B cell (primary cell): ENCODE measurements around the gene TBCA. TPM values are rescaled to one million over a fixed set of nuclear protein-coding genes. Genes with fewer than 3 reads are reported as not detected.

Source experiments
- ATAC-seq: fragments of 200-7000 bp; cut with Tn5 transposase; one replicate; pipeline ENCODE4 v1.10.0; 2021; ENCODE audit warnings: low read depth, mild to moderate bottlenecking, moderate number of reproducible peaks, moderate library complexity
- CTCF ChIA-PET: fragments of 350-600 bp; sonication (Branson Sonifier 250); formaldehyde crosslinking; loops from one replicate; lab custom pipeline; 2021; ENCODE audit warnings: antibody characterized with exemption, inconsistent platforms; lab: Charles Lee
- POLR2A ChIA-PET: fragments of 350-600 bp; sonication (Branson Sonifier 250); formaldehyde crosslinking; loops from one replicate; lab custom pipeline; 2021; ENCODE audit warnings: antibody characterized with exemption; lab: Charles Lee
- DNase-seq: peaks from one replicate; pipeline ENCODE4 v3.0.0; 2013
- H2AFZ ChIP-seq: 2 replicates; pipeline ENCODE4 v1.6.1; 2012; ENCODE audit warnings: mild to moderate bottlenecking, low read depth, low read length; ENCODE audit not compliant: insufficient read depth, poor library complexity, severe bottlenecking
- H3K27ac ChIP-seq, 2 donors: 1 replicate in 1 of 2; 2 replicates in 1 of 2; pipeline ENCODE4 v1.5.1; 2012 to 2013; ENCODE audit warnings: low read length in 2 of 2, mild to moderate bottlenecking in 2 of 2, moderate library complexity in 1 of 2
- H3K27me3 ChIP-seq, 4 experiments: fragments of 200-600 bp in 1 of 4; sonication (generic) in 1 of 4; replicated peaks in 1 of 4; 1 replicate in 2 of 4; 2 replicates in 2 of 4; pipeline versions ENCODE4 v1.6.1 to v1.7.0; 2013 to 2016; ENCODE audit warnings: low read length in 3 of 4, mild to moderate bottlenecking in 2 of 4, mixed read lengths in 1 of 4, moderate library complexity in 1 of 4; ENCODE audit not compliant: insufficient read depth in 4 of 4, control insufficient read depth in 3 of 4; ENCODE audit errors: control extremely low read depth in 1 of 4
- H3K36me3 ChIP-seq, 2 experiments: replicated peaks in 1 of 2; 1 replicate in 1 of 2; 2 replicates in 1 of 2; pipeline versions ENCODE4 v1.6.1 to v1.7.1; 2013; ENCODE audit warnings: low read length in 1 of 2; ENCODE audit not compliant: insufficient read depth in 2 of 2, control insufficient read depth in 1 of 2; ENCODE audit errors: control extremely low read depth in 1 of 2, extremely low read depth in 1 of 2
- H3K4me1 ChIP-seq, 2 donors: fragments of 200-600 bp in 1 of 2; sonication (generic) in 1 of 2; 1 replicate in 1 of 2; 2 replicates in 1 of 2; pipeline versions ENCODE4 v1.5.1 to v1.6.1; 2013 to 2017; ENCODE audit warnings: low read length in 2 of 2; ENCODE audit not compliant: control insufficient read depth in 2 of 2, insufficient read depth in 2 of 2
- H3K4me2 ChIP-seq: replicated peaks from 2 replicates; pipeline ENCODE3; 2012; ENCODE audit warnings: mild to moderate bottlenecking, low read depth, low read length; ENCODE audit not compliant: poor library complexity, severe bottlenecking
- H3K4me3 ChIP-seq, 5 experiments: fragments of 200-600 bp in 1 of 5; sonication (generic) in 1 of 5; 1 replicate in 3 of 5; 2 replicates in 2 of 5; pipeline versions ENCODE4 v1.5.1 to v1.7.0; 2011 to 2016; ENCODE audit warnings: low read length in 4 of 5, mild to moderate bottlenecking in 4 of 5, low read depth in 2 of 5, control low read depth in 1 of 5, moderate library complexity in 1 of 5; ENCODE audit not compliant: insufficient read depth in 1 of 5; ENCODE audit errors: control extremely low read depth in 1 of 5, extremely low read depth in 1 of 5
- H3K79me2 ChIP-seq: fragments of 200-600 bp; sonication (generic); one replicate; pipeline ENCODE4 v1.6.0; 2016; ENCODE audit warnings: low read length; ENCODE audit not compliant: control insufficient read depth, insufficient read depth
- H3K9ac ChIP-seq: fragments of 200-600 bp; sonication (generic); 2 replicates; pipeline ENCODE4 v1.6.1; 2017; ENCODE audit warnings: mild to moderate bottlenecking, low read length, moderate library complexity
- H3K9me3 ChIP-seq, 3 donors: one replicate each; pipeline versions ENCODE4 v1.6.1 to v1.7.1; 2013; ENCODE audit warnings: low read length in 2 of 3; ENCODE audit not compliant: control insufficient read depth in 2 of 3, insufficient read depth in 1 of 3; ENCODE audit errors: control extremely low read depth in 1 of 3
- H4K20me1 ChIP-seq: 2 replicates; pipeline ENCODE4 v1.6.0; 2012; ENCODE audit warnings: mild to moderate bottlenecking, low read length; ENCODE audit not compliant: insufficient read depth, control insufficient read depth, poor library complexity, severe bottlenecking
- H3K27ac Mint-ChIP-seq: one replicate; pipeline ENCODE4 v1.8.0; 2021; ENCODE audit warnings: mixed read lengths
- H3K27me3 Mint-ChIP-seq: one replicate; pipeline ENCODE4 v1.8.0; 2021; ENCODE audit warnings: mixed read lengths
- H3K4me1 Mint-ChIP-seq: one replicate; pipeline ENCODE4 v1.8.0; 2021; ENCODE audit warnings: mixed read lengths
- H3K4me3 Mint-ChIP-seq: one replicate; pipeline ENCODE4 v1.8.0; 2021; ENCODE audit warnings: mixed read lengths
- H3K9me3 Mint-ChIP-seq: one replicate; pipeline ENCODE4 v1.8.0; 2022; ENCODE audit warnings: mixed read lengths; ENCODE audit not compliant: insufficient read depth
- EZH2 ChIP-seq: IDR thresholded peaks from 2 replicates; pipeline ENCODE4 v1.6.1; 2012; ENCODE audit warnings: borderline replicate concordance, low read depth, mild to moderate bottlenecking, moderate library complexity, low read length; ENCODE audit not compliant: insufficient read depth, poor library complexity, severe bottlenecking
- WGBS: methylation state at CpG from one replicate; pipeline ENCODE4 v1.1.5; 2013; ENCODE audit warnings: missing lambda C conversion rate; ENCODE audit not compliant: insufficient coverage; 5-methylcytosine and 5-hydroxymethylcytosine counted together
- intact Hi-C: fragments of 100-400 bp; cut with micrococcal nuclease; formaldehyde crosslinking; loops from one replicate; pipeline ENCODE4 v1.10.0; 2022
- polyA plus RNA-seq: library from polyadenylated mRNA; depleted of rRNA; stranded (reverse); fragments of >200 nt; gene quantifications from 2 replicates; pipeline ENCODE4 v1.2.3, GENCODE V29; 2012
- total RNA-seq, 2 donors: library from RNA; stranded (reverse); fragments of 120-200 nt in 1 of 2; gene quantifications; 1 replicate in 1 of 2; 2 replicates in 1 of 2; pipeline versions ENCODE4 v1.2.3 to v1.2.4, GENCODE V29; 2013 to 2022
- TF ChIP-seq, protein P1 (sequence below): fragments of 200-600 bp; IDR thresholded peaks from one replicate; pipeline ENCODE4 v1.8.0; 2022; ENCODE audit warnings: antibody characterized with exemption, mild to moderate bottlenecking

The TBCA gene
- total and polyA plus RNA-seq, 2 donors (not counting 1 experiment from before 2014, with no cell fraction given), result 22.3 to 110 TPM

DNA sequence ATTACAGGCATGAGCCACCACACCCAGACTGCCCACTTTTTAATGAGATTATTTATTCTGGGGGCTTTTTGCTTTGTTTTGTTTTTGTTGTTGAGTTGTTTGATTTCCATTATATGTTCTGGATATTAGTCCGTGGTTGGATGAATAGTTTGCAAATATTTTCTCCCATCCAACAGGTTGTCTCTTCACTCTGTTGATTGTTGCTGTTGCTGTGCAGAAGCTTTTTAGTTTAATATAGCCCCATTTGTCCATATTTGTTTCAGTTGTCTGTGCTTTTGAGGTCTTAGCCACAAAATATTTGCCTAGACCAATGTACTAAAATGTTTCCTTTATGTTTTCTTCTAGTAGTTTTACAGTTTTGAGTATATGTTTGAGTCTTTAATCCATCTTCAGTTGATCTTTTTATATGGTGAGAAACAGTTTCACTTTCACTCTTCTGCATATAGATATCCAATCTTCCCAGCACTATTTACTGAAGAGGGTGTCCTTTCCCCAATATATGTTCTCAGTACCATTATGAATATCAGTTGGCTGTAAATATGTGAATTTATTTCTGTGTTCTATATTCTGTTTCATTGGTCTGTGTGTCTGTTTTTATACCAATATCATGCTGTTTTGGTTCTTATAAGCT is 30.2 kb upstream of the TBCA start:
- ChIA-PET CTCF (no interaction called here), POLR2A (no interaction called here)
- Mint-ChIP-seq H3K9me3 (peaks cover 5% of the 10 kb centered on the region), H3K27ac (no peak overlapping the region), H3K4me1 (peaks cover 5% of the 10 kb centered on the region), H3K27me3 (peaks cover 8% of the 10 kb centered on the region), H3K4me3 (peak overlapping the region; percentile 10)
- no peak overlapping the region for H3K27ac ChIP-seq
- H3K4me3 ChIP-seq, result no peak overlapping the region
- no CpG with 5 or more reads among the region's 1 CpG for WGBS
- peaks cover 0 to 12% (median 7%) of the 10 kb centered on the region in 3 donors for H3K9me3 ChIP-seq
- H3K4me2 ChIP-seq, result no peak overlapping the region
- no peak overlapping the region for H3K9ac ChIP-seq
- TF ChIP-seq, protein P1, sequence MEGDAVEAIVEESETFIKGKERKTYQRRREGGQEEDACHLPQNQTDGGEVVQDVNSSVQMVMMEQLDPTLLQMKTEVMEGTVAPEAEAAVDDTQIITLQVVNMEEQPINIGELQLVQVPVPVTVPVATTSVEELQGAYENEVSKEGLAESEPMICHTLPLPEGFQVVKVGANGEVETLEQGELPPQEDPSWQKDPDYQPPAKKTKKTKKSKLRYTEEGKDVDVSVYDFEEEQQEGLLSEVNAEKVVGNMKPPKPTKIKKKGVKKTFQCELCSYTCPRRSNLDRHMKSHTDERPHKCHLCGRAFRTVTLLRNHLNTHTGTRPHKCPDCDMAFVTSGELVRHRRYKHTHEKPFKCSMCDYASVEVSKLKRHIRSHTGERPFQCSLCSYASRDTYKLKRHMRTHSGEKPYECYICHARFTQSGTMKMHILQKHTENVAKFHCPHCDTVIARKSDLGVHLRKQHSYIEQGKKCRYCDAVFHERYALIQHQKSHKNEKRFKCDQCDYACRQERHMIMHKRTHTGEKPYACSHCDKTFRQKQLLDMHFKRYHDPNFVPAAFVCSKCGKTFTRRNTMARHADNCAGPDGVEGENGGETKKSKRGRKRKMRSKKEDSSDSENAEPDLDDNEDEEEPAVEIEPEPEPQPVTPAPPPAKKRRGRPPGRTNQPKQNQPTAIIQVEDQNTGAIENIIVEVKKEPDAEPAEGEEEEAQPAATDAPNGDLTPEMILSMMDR, result no peak
- no peak for TF ChIP-seq EZH2
- intact Hi-C loops, result no loop called here
- H2AFZ ChIP-seq, result peak overlapping the region; percentile 11
- H3K36me3 ChIP-seq, result no peaks in the 10 kb centered on the region
- no peak for ATAC-seq
- H3K4me1 ChIP-seq, result no peaks in the 10 kb centered on the region
- no peaks in the 10 kb centered on the region for H3K27me3 ChIP-seq
- DNase-seq, result no peak
- H3K79me2 ChIP-seq, result no peaks in the 10 kb centered on the region
- H4K20me1 ChIP-seq, result no peaks in the 10 kb centered on the region

- Mint-ChIP-seq H3K27ac (no peak overlapping the region), H3K4me3 (no peak overlapping the region), H3K9me3 (peaks cover 3% of the 10 kb centered on the region), H3K4me1 (no peaks in the 10 kb centered on the region), H3K27me3 (peaks cover 39% of the 10 kb centered on the region)
- ChIA-PET POLR2A (no interaction called here), CTCF (no interaction called here)
- Histone ChIP-seq H3K27ac (no peak overlapping the region), H3K79me2 (no peaks in the 10 kb centered on the region), H4K20me1 (no peaks in the 10 kb centered on the region), H3K27me3 (peaks cover 0 to 17% (median 4%) of the 10 kb centered on the region in 4 experiments), H3K4me3 (no peak overlapping the region), H3K9ac (no peak overlapping the region), H3K4me2 (no peak overlapping the region), H3K36me3 (no peaks in the 10 kb centered on the region), H3K4me1 (no peaks in the 10 kb centered on the region), H3K9me3 (peaks cover 0 to 19% (median 5%) of the 10 kb centered on the region in 3 donors), H2AFZ (no peak overlapping the region)
- ATAC-seq (no peak), DNase-seq (no peak)
- no CpG with 5 or more reads among the region's 1 CpG for WGBS
- intact Hi-C loops, result no loop called here
- TF ChIP-seq EZH2, result no peak
- TF ChIP-seq, protein P1, result no peak
Observed at GRCh38 chr5:77798456-77798855, 22.3 kb upstream of the TBCA start.
